Ishikawa (cell line): ENCODE measurements around the gene GNPTG.

Experiments
- CEBPB ChIP-seq: IDR thresholded peaks from 2 replicates; pipeline ENCODE4 v1.6.1; 2012
- EP300 ChIP-seq: IDR thresholded peaks from 2 replicates; pipeline ENCODE4 v1.6.1; 2012; ENCODE audit warnings: borderline replicate concordance
- FOXM1 ChIP-seq: IDR thresholded peaks from 2 replicates; pipeline ENCODE4 v1.6.1; 2012; ENCODE audit warnings: low read depth, borderline replicate concordance
- RAD21 ChIP-seq: IDR thresholded peaks from 2 replicates; pipeline ENCODE4 v1.6.1; 2012; ENCODE audit warnings: low read depth

DNA sequence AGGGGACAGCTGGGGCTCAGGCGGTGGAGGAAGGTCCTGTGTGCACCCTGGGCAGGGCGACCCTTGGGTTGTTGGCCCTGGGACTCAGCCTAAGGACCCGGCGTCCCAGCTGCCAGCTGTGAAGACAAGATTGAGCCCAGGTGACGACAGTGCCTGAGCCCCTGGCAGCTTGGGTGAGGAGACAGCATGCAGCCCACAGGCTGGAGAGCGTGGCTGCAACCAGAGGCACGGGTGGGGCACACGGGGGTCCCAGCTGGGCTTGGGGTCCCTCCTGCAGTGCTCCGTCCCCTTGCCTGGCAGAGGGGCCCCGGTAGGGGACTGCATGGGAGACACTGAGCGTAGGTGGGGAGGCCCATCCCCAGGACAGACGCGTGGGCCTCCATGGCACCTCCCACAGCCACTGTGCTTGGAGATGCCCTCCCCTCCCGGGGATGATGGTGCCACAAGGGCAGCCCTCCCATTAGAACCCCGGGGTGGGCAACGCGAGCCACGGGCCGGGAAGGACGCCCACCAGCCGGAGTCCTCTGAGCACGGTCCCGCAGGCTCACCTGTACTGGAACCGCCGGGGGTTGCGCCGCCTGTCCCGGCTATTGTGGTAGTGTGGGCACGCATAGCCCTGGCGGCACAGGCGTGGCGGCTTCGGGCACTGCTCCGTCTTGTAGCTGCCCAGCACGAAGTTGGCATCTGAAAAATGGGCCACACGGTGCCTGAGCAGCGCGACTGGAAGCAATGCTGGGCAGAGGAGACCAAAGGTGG is 47.3 kb downstream of the GNPTG start:
- TF ChIP-seq RAD21 (no peak), EP300 (no peak), FOXM1 (no peak), CEBPB (no peak)
